IMR-90 (cell line): ENCODE data around the gene LRP6. TPM values are rescaled to one million over a fixed set of nuclear protein-coding genes. Genes with fewer than 3 reads are reported as not detected.

Source experiments
- ATAC-seq: fragments of 200-7000 bp; cut with Tn5 transposase; 2 replicates; pipeline ENCODE4 v1.9.1; 2020; ENCODE audit warnings: low read depth, mild to moderate bottlenecking, moderate library complexity
- BruUV-seq: library from RNA; stranded (reverse); fragments of 400-500 nt; replicated peaks from 2 replicates; lab custom pipeline; 2021; lab: Mats Ljungman, UMichigan
- CTCF ChIA-PET: fragments of 300-600 bp; formaldehyde crosslinking; extraction: SDS; loops from one replicate; lab custom pipeline; 2021; ENCODE audit warnings: antibody characterized with exemption; lab: Yijun Ruan, JAX
- POLR2A ChIA-PET: fragments of 300-600 bp; sonication (Branson Sonifier 250); formaldehyde crosslinking; loops from one replicate; lab custom pipeline; 2022; ENCODE audit warnings: antibody characterized with exemption; ENCODE audit not compliant: unreplicated experiment; lab: Charles Lee
- DNase-seq: peaks from one replicate; pipeline ENCODE4 v3.0.0; 2013
- H2AFZ ChIP-seq: replicated peaks from 2 replicates; pipeline ENCODE3; 2013; ENCODE audit warnings: low read length, mild to moderate bottlenecking; ENCODE audit not compliant: poor library complexity
- H2AK5ac ChIP-seq: 2 replicates; pipeline ENCODE4 v1.6.1; 2013; ENCODE audit warnings: low read depth, low read length, inconsistent platforms
- H2AK9ac ChIP-seq: replicated peaks from 2 replicates; pipeline ENCODE3; 2013; ENCODE audit warnings: mild to moderate bottlenecking, low read depth, low read length, moderate library complexity; ENCODE audit not compliant: poor library complexity
- H2BK120ac ChIP-seq: 2 replicates; pipeline ENCODE4 v1.6.1; 2013; ENCODE audit warnings: low read depth, low read length, inconsistent platforms
- H2BK15ac ChIP-seq: 3 replicates; pipeline ENCODE4 v1.6.1; 2013; ENCODE audit warnings: low read depth, low read length, inconsistent platforms
- H2BK20ac ChIP-seq: 2 replicates; pipeline ENCODE4 v1.6.1; 2013; ENCODE audit warnings: low read depth, mild to moderate bottlenecking, inconsistent platforms, low read length, moderate library complexity
- H2BK5ac ChIP-seq: 2 replicates; pipeline ENCODE4 v1.6.1; 2013; ENCODE audit warnings: mild to moderate bottlenecking, low read depth, low read length, inconsistent platforms; ENCODE audit not compliant: poor library complexity, severe bottlenecking
- H3K14ac ChIP-seq: replicated peaks from 2 replicates; pipeline ENCODE4 v1.6.1; 2013; ENCODE audit warnings: low read depth, low read length, inconsistent platforms
- H3K18ac ChIP-seq: 2 replicates; pipeline ENCODE4 v1.6.1; 2013; ENCODE audit warnings: low read depth, low read length, control low read depth
- H3K23ac ChIP-seq: 2 replicates; pipeline ENCODE4 v1.6.1; 2013; ENCODE audit warnings: low read depth, low read length, inconsistent platforms
- H3K27ac ChIP-seq: 2 replicates; pipeline ENCODE4 v1.5.1; 2013; ENCODE audit warnings: mild to moderate bottlenecking, control low read depth, low read length; ENCODE audit not compliant: insufficient read depth
- H3K27me3 ChIP-seq: 2 replicates; pipeline ENCODE4 v1.6.1; 2013; ENCODE audit warnings: low read length; ENCODE audit not compliant: control insufficient read depth, insufficient read depth
- H3K36me3 ChIP-seq: 2 replicates; pipeline ENCODE4 v1.6.1; 2013; ENCODE audit warnings: low read length, mixed read lengths; ENCODE audit not compliant: control insufficient read depth, insufficient read depth
- H3K4ac ChIP-seq: 2 replicates; pipeline ENCODE4 v1.6.1; 2013; ENCODE audit warnings: low read depth, low read length, inconsistent platforms
- H3K4me1 ChIP-seq: 2 replicates; pipeline ENCODE4 v1.6.1; 2013; ENCODE audit warnings: low read length, mixed read lengths; ENCODE audit not compliant: control insufficient read depth, insufficient read depth
- H3K4me2 ChIP-seq: 2 replicates; pipeline ENCODE4 v1.6.1; 2013; ENCODE audit warnings: low read depth, mild to moderate bottlenecking, control low read depth, low read length, moderate library complexity
- H3K4me3 ChIP-seq: 2 replicates; pipeline ENCODE4 v1.5.1; 2013; ENCODE audit warnings: low read depth, mild to moderate bottlenecking, control low read depth, low read length, moderate library complexity; ENCODE audit not compliant: insufficient read depth
- H3K56ac ChIP-seq: 2 replicates; pipeline ENCODE4 v1.6.1; 2013; ENCODE audit warnings: low read length, inconsistent platforms; ENCODE audit not compliant: insufficient read depth; ENCODE audit errors: extremely low read depth
- H3K79me1 ChIP-seq, 2 experiments: 2 replicates each; pipeline ENCODE4 v1.6.1; 2013; ENCODE audit warnings: low read length in 2 of 2, inconsistent platforms in 1 of 2, low read depth in 1 of 2
- H3K9ac ChIP-seq: 2 replicates; pipeline ENCODE4 v1.6.1; 2013; ENCODE audit warnings: low read depth, low read length, control low read depth
- H3K9me1 ChIP-seq: 2 replicates; pipeline ENCODE4 v1.6.1; 2013; ENCODE audit warnings: low read length, inconsistent platforms; ENCODE audit not compliant: insufficient read depth
- H3K9me3 ChIP-seq: 2 replicates; pipeline ENCODE4 v1.6.1; 2013; ENCODE audit warnings: low read length; ENCODE audit not compliant: control insufficient read depth, insufficient read depth
- H4K20me1 ChIP-seq: 2 replicates; pipeline ENCODE4 v1.6.1; 2013; ENCODE audit warnings: low read length, inconsistent platforms; ENCODE audit not compliant: insufficient read depth
- H4K5ac ChIP-seq: 2 replicates; pipeline ENCODE4 v1.6.1; 2013; ENCODE audit warnings: mild to moderate bottlenecking, low read depth, low read length, control low read depth
- H4K8ac ChIP-seq, 2 experiments: 2 replicates each; pipeline ENCODE4 v1.6.1; 2013; ENCODE audit warnings: low read depth in 2 of 2, low read length in 2 of 2, control low read depth in 1 of 2, inconsistent platforms in 1 of 2
- H4K91ac ChIP-seq: 2 replicates; pipeline ENCODE4 v1.6.1; 2013; ENCODE audit warnings: low read depth, low read length, inconsistent platforms; ENCODE audit not compliant: insufficient read depth
- CHD1 ChIP-seq: IDR thresholded peaks from 2 replicates; pipeline ENCODE4 v1.6.1; 2012; ENCODE audit warnings: low read depth, low read length, improper control_type of control experiment
- FOS ChIP-seq: fragments of 150-350 bp; IDR thresholded peaks from 2 replicates; pipeline ENCODE4 v1.6.1; 2016; ENCODE audit warnings: low read depth, low read length
- NFE2L2 ChIP-seq: fragments of 150-350 bp; IDR thresholded peaks from 2 replicates; pipeline ENCODE4 v1.6.1; 2016; ENCODE audit warnings: low read depth, mild to moderate bottlenecking, low read length
- RCOR1 ChIP-seq: IDR thresholded peaks from 2 replicates; pipeline ENCODE4 v1.6.1; 2012; ENCODE audit warnings: mild to moderate bottlenecking, low read length, improper control_type of control experiment; ENCODE audit not compliant: insufficient replicate concordance
- WGBS, 2 experiments: methylation state at CpG; one replicate each; pipeline versions ENCODE4 v1.1.5 to v1.1.7; 2013; ENCODE audit warnings: missing lambda C conversion rate in 2 of 2; ENCODE audit not compliant: insufficient read length in 1 of 2; ENCODE audit errors: extremely low coverage in 2 of 2; 5-methylcytosine and 5-hydroxymethylcytosine counted together
- dilution Hi-C: fragments of 300-500 bp; cut with HindIII; formaldehyde crosslinking; loops from one replicate; pipeline ENCODE4 v1.14.3; 2018; ENCODE audit warnings: low sequenced_read_pairs; ENCODE audit not compliant: unreplicated experiment
- in situ Hi-C: fragments of 300-500 bp; cut with MboI; formaldehyde crosslinking; loops from 3 replicates; pipeline ENCODE4 v1.14.3; 2019; ENCODE audit warnings: low sequenced_read_pairs, inconsistent platforms, mixed read lengths
- intact Hi-C: fragments of 100-400 bp; cut with micrococcal nuclease; formaldehyde crosslinking; loops from 2 replicates; pipeline ENCODE4 v1.10.0; 2022
- polyA plus RNA-seq, 3 experiments: library from polyadenylated mRNA; depleted of rRNA; stranded (reverse); fragments of >200 nt; gene quantifications; 2 replicates each; pipeline ENCODE4 v1.2.3, GENCODE V29; 2012; ENCODE audit warnings: low replicate concordance in 1 of 3
- total RNA-seq: library from RNA; depleted of rRNA; stranded (reverse); fragments of >200 nt; gene quantifications from 2 replicates; pipeline ENCODE4 v1.2.3, GENCODE V29; 2012

LRP6 gene
- total and polyA plus RNA-seq, 2 of the 4 experiments (the other 2 are of a cell fraction), result 14.2 to 32.1 TPM

DNA sequence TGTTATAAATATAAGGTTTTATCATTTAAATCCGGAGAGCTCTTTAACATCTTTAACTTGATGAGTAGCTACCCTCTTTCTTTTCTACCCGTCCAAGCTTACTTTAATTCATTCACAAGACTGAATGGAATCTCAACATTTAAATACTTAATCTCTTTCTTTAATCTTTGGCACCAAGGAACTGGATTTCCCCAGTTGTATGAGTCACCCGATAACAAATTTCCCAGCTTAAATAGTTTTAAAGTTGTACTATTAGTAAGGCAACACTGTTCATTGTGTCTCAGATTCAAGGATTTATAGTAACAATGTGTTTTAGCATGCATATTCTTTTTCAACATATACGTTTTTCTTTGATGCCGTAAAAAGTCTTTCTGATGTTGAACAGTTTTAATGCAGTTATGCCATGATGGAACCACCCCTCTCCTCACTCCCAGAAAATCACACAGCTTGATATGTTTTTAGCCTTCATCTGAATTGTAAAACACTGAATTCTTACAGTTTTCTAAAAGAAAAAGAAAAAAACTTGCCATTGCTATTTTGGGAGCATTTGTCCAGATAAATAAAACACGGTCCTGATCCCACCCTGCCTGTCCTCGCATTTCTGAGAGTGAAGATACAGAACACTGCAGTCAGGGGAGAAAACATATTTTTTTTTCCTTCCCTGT lies 16.0 kb upstream of the LRP6 start:
- Histone ChIP-seq H3K79me1 (no peaks in the 10 kb centered on the region), H3K36me3 (no peaks in the 10 kb centered on the region), H3K4me2 (peak overlapping the region; percentile 18; the same call in 1 of the 2 replicates), H3K27me3 (peaks cover 4% of the 10 kb centered on the region), H3K23ac (no peak overlapping the region), H4K20me1 (no peaks in the 10 kb centered on the region), H3K27ac (no peak overlapping the region), H3K9me3 (no peaks in the 10 kb centered on the region), H2AK5ac (no peak overlapping the region; the same call in 1 of the 2 replicates), H3K4ac (peak overlapping the region; percentile 53), H3K4me3 (no peak overlapping the region), H2BK15ac (0 out of 3 replicates have a peak overlapping the region, but pooled peaks have one; percentile 27), H3K4me1 (peaks cover 7% of the 10 kb centered on the region), H3K9me1 (peaks cover 3% of the 10 kb centered on the region; the same call in 1 of the 2 replicates), H2BK120ac (peak overlapping the region; percentile 24; the same call in 1 of the 2 replicates), H4K91ac (0 out of 2 replicates have a peak overlapping the region, but pooled peaks have one; percentile 36), H2BK20ac (0 out of 2 replicates have a peak overlapping the region, but pooled peaks have one; percentile 47), H2BK5ac (peak overlapping the region; percentile 42), H2AK9ac (no peak overlapping the region), H3K56ac (0 out of 2 replicates have a peak overlapping the region, but pooled peaks have one; percentile 21), H2AFZ (no peak overlapping the region), H3K14ac (peak overlapping the region; percentile 54; the same call in 1 of the 2 replicates), H3K18ac (no peak overlapping the region), H4K8ac (peak overlapping the region in 1 of 2 experiments; percentile 10; a peak in 1 of 4 replicates), H3K9ac (peak overlapping the region; percentile 11; the same call in 1 of the 2 replicates), H4K5ac (no peak overlapping the region)
- no CpG with 5 or more reads among the region's 7 CpGs for WGBS, 2 experiments
- intact Hi-C loops (no loop called here), in situ Hi-C loops (no loop called here), dilution Hi-C loops (no loop called here)
- no TSS peak for BruUV-seq
- ATAC-seq (peak; percentile 90), DNase-seq (peak; percentile 85)
- POLR2A ChIA-PET, result no interaction called here
- no peak for TF ChIP-seq NFE2L2
- no peak for TF ChIP-seq RCOR1
- TF ChIP-seq CHD1, result no peak
- peak; percentile 88 for TF ChIP-seq FOS
- CTCF ChIA-PET, result interaction anchor here (1.0 kb wide), 1 partner anchor 45 kb away, joined by 4 read pairs; no protein-coding TSS in a partner anchor
